HCT116 (cell line): ENCODE data around the gene TMEM204. TPM values are rescaled to one million over a fixed set of nuclear protein-coding genes. Genes with fewer than 3 reads are reported as not detected.

ENCODE experiments used
- ATAC-seq: fragments of 200-7000 bp; cut with Tn5 transposase; 2 replicates; pipeline ENCODE4 v1.9.1; 2020; ENCODE audit warnings: mild to moderate bottlenecking, moderate library complexity
- BruUV-seq: library from RNA; stranded (reverse); fragments of 400-500 nt; replicated peaks from 2 replicates; lab custom pipeline; 2021; lab: Mats Ljungman, UMichigan
- CTCF ChIA-PET: fragments of 300-600 bp; sonication (Branson Sonifier 250); formaldehyde crosslinking; loops from one replicate; lab custom pipeline; 2021; ENCODE audit warnings: antibody characterized with exemption; lab: Charles Lee
- POLR2A ChIA-PET: fragments of 300-600, 350-600 bp; sonication (Branson Sonifier 250); formaldehyde crosslinking; loops from one replicate; lab custom pipeline; 2021; ENCODE audit warnings: antibody characterized with exemption; lab: Charles Lee
- RAD21 ChIA-PET, 2 experiments: fragments of 300-600 bp; sonication (Branson Sonifier 250); formaldehyde crosslinking; loops; one replicate each; lab custom pipeline; 2023; ENCODE audit warnings: low total read pairs in 2 of 2; ENCODE audit not compliant: uncharacterized antibody in 2 of 2, unreplicated experiment in 2 of 2, low non-redundant PET in 1 of 2; lab: Charles Lee
- DNase-seq: peaks from one replicate; pipeline ENCODE4 v3.0.0-alpha.2; 2010; ENCODE audit warnings: low read depth, low spot score
- H2AFZ ChIP-seq: fragments of 200-600 bp; shearing (Covaris generic), sonication (generic); 2 replicates; pipeline ENCODE4 v1.6.1; 2017; ENCODE audit warnings: low read depth, mixed run types, mixed read lengths, antibody characterized with exemption, low read length; ENCODE audit not compliant: poor library complexity, severe bottlenecking
- H3K27ac ChIP-seq: 2 replicates; pipeline ENCODE4 v1.5.1; 2012; ENCODE audit warnings: low read depth, low read length
- H3K27me3 ChIP-seq: fragments of 200-600 bp; sonication (generic); 2 replicates; pipeline ENCODE4 v1.6.1; 2016; ENCODE audit warnings: mixed run types, low read length, mixed read lengths; ENCODE audit not compliant: insufficient read depth
- H3K36me3 ChIP-seq, 2 experiments: fragments of 200-500 bp in 1 of 2; fragments of 200-600 bp in 1 of 2; sonication (Bioruptor generic) in 1 of 2; sonication (generic) in 1 of 2; 2 replicates each; pipeline versions ENCODE4 v1.5.1 to v1.6.1; 2014 to 2016; ENCODE audit warnings: low read length in 2 of 2, inconsistent platforms in 1 of 2, mixed read lengths in 1 of 2, mixed run types in 1 of 2; ENCODE audit not compliant: insufficient read depth in 2 of 2, control insufficient read depth in 1 of 2
- H3K4me1 ChIP-seq, 2 experiments: fragments of 200-600 bp in 1 of 2; sonication (generic) in 1 of 2; 2 replicates each; pipeline versions ENCODE4 v1.5.1 to v1.6.1; 2012 to 2017; ENCODE audit warnings: low read length in 2 of 2, inconsistent platforms in 1 of 2, mild to moderate bottlenecking in 1 of 2, mixed read lengths in 1 of 2, mixed run types in 1 of 2, moderate library complexity in 1 of 2; ENCODE audit not compliant: insufficient read depth in 2 of 2, control insufficient read depth in 1 of 2
- H3K4me2 ChIP-seq: fragments of 200-600 bp; sonication (generic); 2 replicates; pipeline ENCODE4 v1.6.1; 2017; ENCODE audit warnings: mixed run types, low read length, mixed read lengths
- H3K4me3 ChIP-seq, 2 experiments: fragments of 200-600 bp in 1 of 2; sonication (generic) in 1 of 2; replicated peaks in 1 of 2; 2 replicates each; pipeline ENCODE4 v1.5.1; 2011 to 2016; ENCODE audit warnings: low read length in 2 of 2, control low read depth in 1 of 2, low read depth in 1 of 2, mild to moderate bottlenecking in 1 of 2, mixed read lengths in 1 of 2, mixed run types in 1 of 2
- H3K79me2 ChIP-seq: fragments of 200-600 bp; sonication (generic); 2 replicates; pipeline ENCODE4 v1.6.1; 2017; ENCODE audit warnings: mild to moderate bottlenecking, mixed run types, low read length, moderate library complexity, mixed read lengths; ENCODE audit not compliant: insufficient read depth
- H3K9ac ChIP-seq: fragments of 200-600 bp; sonication (generic); 2 replicates; pipeline ENCODE4 v1.6.1; 2016; ENCODE audit warnings: low read length, mixed read lengths
- H3K9me2 ChIP-seq: fragments of 200-600 bp; sonication (generic), shearing (Covaris generic); 2 replicates; pipeline ENCODE4 v1.6.1; 2017; ENCODE audit warnings: mixed run types, mild to moderate bottlenecking, moderate library complexity; ENCODE audit not compliant: insufficient read depth
- H3K9me3 ChIP-seq, 2 experiments: fragments of 200-500 bp in 1 of 2; fragments of 200-600 bp in 1 of 2; sonication (Bioruptor generic) in 1 of 2; sonication (generic) in 1 of 2; 2 replicates each; pipeline ENCODE4 v1.6.1; 2014 to 2017; ENCODE audit warnings: low read length in 2 of 2, mixed read lengths in 2 of 2, inconsistent platforms in 1 of 2, low read depth in 1 of 2, mild to moderate bottlenecking in 1 of 2, mixed run types in 1 of 2, moderate library complexity in 1 of 2; ENCODE audit not compliant: control insufficient read depth in 1 of 2, insufficient read depth in 1 of 2
- H4K20me1 ChIP-seq: fragments of 200-600 bp; sonication (generic), shearing (Covaris generic); 2 replicates; pipeline ENCODE4 v1.6.1; 2017; ENCODE audit warnings: mixed run types, mild to moderate bottlenecking, moderate library complexity; ENCODE audit not compliant: insufficient read depth
- CBX3 ChIP-seq: IDR thresholded peaks from 2 replicates; pipeline ENCODE4 v1.6.1; 2012; ENCODE audit warnings: low read depth
- EZH2phosphoT487 ChIP-seq: fragments of 200-600 bp; IDR thresholded peaks from 2 replicates; pipeline ENCODE4 v1.6.1; 2018; ENCODE audit warnings: antibody characterized with exemption, borderline replicate concordance
- FOSL1 ChIP-seq: IDR thresholded peaks from 2 replicates; pipeline ENCODE4 v1.6.1; 2012; ENCODE audit warnings: low read depth
- JUND ChIP-seq: IDR thresholded peaks from 2 replicates; pipeline ENCODE4 v1.6.1; 2012
- POLR2A ChIP-seq: IDR thresholded peaks from 2 replicates; pipeline ENCODE4 v1.7.0; 2011; ENCODE audit warnings: borderline replicate concordance; ENCODE audit not compliant: insufficient read depth, insufficient read length; ENCODE audit errors: extremely low read depth
- POLR2AphosphoS5 ChIP-seq: IDR thresholded peaks from 2 replicates; pipeline ENCODE4 v1.6.1; 2011; ENCODE audit warnings: mild to moderate bottlenecking, low read depth, low read length, moderate library complexity
- RAD21 ChIP-seq: IDR thresholded peaks from 2 replicates; pipeline ENCODE4 v1.6.1; 2012; ENCODE audit warnings: low read depth, mild to moderate bottlenecking
- SRF ChIP-seq: IDR thresholded peaks from 2 replicates; pipeline ENCODE4 v1.6.1; 2012; ENCODE audit warnings: low read depth
- TCF7L2 ChIP-seq: IDR thresholded peaks from 2 replicates; pipeline ENCODE4 v1.7.0; 2011; ENCODE audit warnings: borderline replicate concordance, inconsistent platforms; ENCODE audit not compliant: insufficient read depth, insufficient read length; ENCODE audit errors: extremely low read depth
- ZFX ChIP-seq: fragments of 450-650 bp; IDR thresholded peaks from 2 replicates; pipeline ENCODE4 v1.6.1; 2017
- ZNF274 ChIP-seq: fragments of 200-500 bp; sonication (Bioruptor generic); IDR thresholded peaks from 2 replicates; pipeline ENCODE4 v1.6.1; 2014; ENCODE audit warnings: mild to moderate bottlenecking, low read depth, low read length, inconsistent platforms
- intact Hi-C: fragments of 100-400 bp; cut with micrococcal nuclease; formaldehyde crosslinking; loops from 2 replicates; pipeline ENCODE4 v1.10.0; 2022
- total RNA-seq: library from RNA; stranded (reverse); gene quantifications from one replicate; pipeline ENCODE4 v1.2.1, GENCODE V29; 2021; ENCODE audit not compliant: unreplicated experiment
- TF ChIP-seq, protein P1 (sequence below), 3 experiments: fragments of 200-600 bp in 1 of 3; sonication (generic) in 1 of 3; IDR thresholded peaks in 2 of 3; conservative IDR thresholded peaks in 1 of 3; 2 replicates each; pipeline ENCODE4 v1.5.1; 2012 to 2017; ENCODE audit warnings: low read depth in 2 of 3, low read length in 2 of 3, antibody characterized with exemption in 1 of 3, borderline replicate concordance in 1 of 3, control low read depth in 1 of 3, mild to moderate bottlenecking in 1 of 3, mixed read lengths in 1 of 3, mixed run types in 1 of 3, moderate library complexity in 1 of 3; ENCODE audit not compliant: insufficient read depth in 1 of 3
- TF ChIP-seq, protein P2 (sequence below): IDR thresholded peaks from 2 replicates; pipeline ENCODE4 v1.6.1; 2012
- TF ChIP-seq, protein P3 (sequence below): IDR thresholded peaks from 2 replicates; pipeline ENCODE4 v1.6.1; 2011; ENCODE audit warnings: mild to moderate bottlenecking, low read length, moderate library complexity; ENCODE audit not compliant: insufficient replicate concordance; ENCODE audit errors: extremely low read depth
- TF ChIP-seq, protein P4 (sequence below): IDR thresholded peaks from 2 replicates; pipeline ENCODE4 v1.6.1; 2012

Gene TMEM204
- total RNA-seq, 1 experiment from 2014 or later, result 0.22 TPM

DNA sequence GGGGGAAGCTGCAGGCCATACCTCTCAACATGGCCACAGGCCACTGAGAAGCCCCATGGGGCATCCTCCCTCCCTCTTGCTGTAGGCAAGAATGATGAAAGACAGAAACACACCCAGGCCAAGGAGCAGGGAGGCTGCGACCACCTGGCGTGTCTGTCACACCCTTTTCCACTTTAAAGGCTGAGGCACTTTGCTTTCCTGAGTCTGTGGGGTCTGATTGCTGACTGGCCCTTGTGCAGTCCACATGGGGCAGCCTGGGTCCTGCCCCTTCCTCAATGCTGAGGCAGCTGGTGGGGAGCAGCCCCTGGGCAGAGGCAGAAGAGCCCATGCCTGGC is 8.7 kb downstream of the TMEM204 start:
- TF ChIP-seq ZNF274 (no peak), JUND (no peak), FOSL1 (no peak), EZH2phosphoT487 (no peak), POLR2AphosphoS5 (no peak), SRF (no peak), POLR2A (no peak), ZFX (no peak), TCF7L2 (no peak), RAD21 (no peak), CBX3 (no peak)
- TF ChIP-seq, protein P1, sequence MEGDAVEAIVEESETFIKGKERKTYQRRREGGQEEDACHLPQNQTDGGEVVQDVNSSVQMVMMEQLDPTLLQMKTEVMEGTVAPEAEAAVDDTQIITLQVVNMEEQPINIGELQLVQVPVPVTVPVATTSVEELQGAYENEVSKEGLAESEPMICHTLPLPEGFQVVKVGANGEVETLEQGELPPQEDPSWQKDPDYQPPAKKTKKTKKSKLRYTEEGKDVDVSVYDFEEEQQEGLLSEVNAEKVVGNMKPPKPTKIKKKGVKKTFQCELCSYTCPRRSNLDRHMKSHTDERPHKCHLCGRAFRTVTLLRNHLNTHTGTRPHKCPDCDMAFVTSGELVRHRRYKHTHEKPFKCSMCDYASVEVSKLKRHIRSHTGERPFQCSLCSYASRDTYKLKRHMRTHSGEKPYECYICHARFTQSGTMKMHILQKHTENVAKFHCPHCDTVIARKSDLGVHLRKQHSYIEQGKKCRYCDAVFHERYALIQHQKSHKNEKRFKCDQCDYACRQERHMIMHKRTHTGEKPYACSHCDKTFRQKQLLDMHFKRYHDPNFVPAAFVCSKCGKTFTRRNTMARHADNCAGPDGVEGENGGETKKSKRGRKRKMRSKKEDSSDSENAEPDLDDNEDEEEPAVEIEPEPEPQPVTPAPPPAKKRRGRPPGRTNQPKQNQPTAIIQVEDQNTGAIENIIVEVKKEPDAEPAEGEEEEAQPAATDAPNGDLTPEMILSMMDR (IDR thresholded peaks at IDR 0.05 in 2 of 3, conservative IDR thresholded peaks at IDR 0.05 in 1 of 3; ENCODE audit: borderline replicate concordance in 1 of 3, insufficient read depth in 1 of 3, low read depth in 2 of 3, low read length in 2 of 3), result no peak
- TF ChIP-seq, protein P2, sequence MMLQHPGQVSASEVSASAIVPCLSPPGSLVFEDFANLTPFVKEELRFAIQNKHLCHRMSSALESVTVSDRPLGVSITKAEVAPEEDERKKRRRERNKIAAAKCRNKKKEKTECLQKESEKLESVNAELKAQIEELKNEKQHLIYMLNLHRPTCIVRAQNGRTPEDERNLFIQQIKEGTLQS, result no peak
- TF ChIP-seq, protein P3, sequence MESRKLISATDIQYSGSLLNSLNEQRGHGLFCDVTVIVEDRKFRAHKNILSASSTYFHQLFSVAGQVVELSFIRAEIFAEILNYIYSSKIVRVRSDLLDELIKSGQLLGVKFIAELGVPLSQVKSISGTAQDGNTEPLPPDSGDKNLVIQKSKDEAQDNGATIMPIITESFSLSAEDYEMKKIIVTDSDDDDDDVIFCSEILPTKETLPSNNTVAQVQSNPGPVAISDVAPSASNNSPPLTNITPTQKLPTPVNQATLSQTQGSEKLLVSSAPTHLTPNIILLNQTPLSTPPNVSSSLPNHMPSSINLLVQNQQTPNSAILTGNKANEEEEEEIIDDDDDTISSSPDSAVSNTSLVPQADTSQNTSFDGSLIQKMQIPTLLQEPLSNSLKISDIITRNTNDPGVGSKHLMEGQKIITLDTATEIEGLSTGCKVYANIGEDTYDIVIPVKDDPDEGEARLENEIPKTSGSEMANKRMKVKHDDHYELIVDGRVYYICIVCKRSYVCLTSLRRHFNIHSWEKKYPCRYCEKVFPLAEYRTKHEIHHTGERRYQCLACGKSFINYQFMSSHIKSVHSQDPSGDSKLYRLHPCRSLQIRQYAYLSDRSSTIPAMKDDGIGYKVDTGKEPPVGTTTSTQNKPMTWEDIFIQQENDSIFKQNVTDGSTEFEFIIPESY, result no peak
- TF ChIP-seq, protein P4, sequence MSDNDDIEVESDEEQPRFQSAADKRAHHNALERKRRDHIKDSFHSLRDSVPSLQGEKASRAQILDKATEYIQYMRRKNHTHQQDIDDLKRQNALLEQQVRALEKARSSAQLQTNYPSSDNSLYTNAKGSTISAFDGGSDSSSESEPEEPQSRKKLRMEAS, result no peak
- no peak overlapping the region; the same call in 1 of the 2 replicates for H3K27ac ChIP-seq
- DNase-seq (no peak), ATAC-seq (no peak)
- CTCF ChIA-PET, result no interaction called here
- RAD21 ChIA-PET, result no interaction called here
- no peak overlapping the region for H3K4me3 ChIP-seq
- no TSS peak for BruUV-seq
- H4K20me1 ChIP-seq, result no peaks in the 10 kb centered on the region
- intact Hi-C loops, result no loop called here
- H3K9me2 ChIP-seq, result no peaks in the 10 kb centered on the region
- no peaks in the 10 kb centered on the region for H3K9me3 ChIP-seq
- POLR2A ChIA-PET, result no interaction called here
- H3K36me3 ChIP-seq, result no peaks in the 10 kb centered on the region
- H3K4me1 ChIP-seq, result peaks cover 19 to 25% of the 10 kb centered on the region in 2 experiments
- no peaks in the 10 kb centered on the region for H3K27me3 ChIP-seq
- H3K9ac ChIP-seq, result 0 out of 2 replicates have a peak overlapping the region, but pooled peaks have one; percentile 14
- H2AFZ ChIP-seq, result no peak overlapping the region
- H3K79me2 ChIP-seq, result no peaks in the 10 kb centered on the region
- peak overlapping the region; percentile 73 for H3K4me2 ChIP-seq
